Measurements from ENCODE around the gene TPD52L1. TPM values are rescaled to one million over a fixed set of nuclear protein-coding genes. Genes with fewer than 3 reads are reported as not detected.

The TPD52L1 gene
- total and polyA plus RNA-seq, 2 donors (not counting 3 experiments of a cell fraction or from before 2014, with no cell fraction given): 0.29 to 0.37 TPM

- ChIA-PET CTCF (interaction anchor here (0.8 to 10.1 kb wide), 4 partner anchors 116 to 446 kb away, joined by 3 to 439 read pairs (median 8); partner anchors contain the start of gene HEY2), POLR2A (no interaction called here)
- H4K20me1 ChIP-seq (replicated peaks; ENCODE audit: control insufficient read depth, extremely low read depth, insufficient read depth, low read length): no peaks in the 10 kb centered on the region
- H3K9me3 ChIP-seq (replicated peaks; ENCODE audit: control insufficient read depth, insufficient read depth, low read length): no peaks in the 10 kb centered on the region
- H3K27ac ChIP-seq (ENCODE audit: insufficient read depth, low read depth, low read length): no peak overlapping the region
- no peaks in the 10 kb centered on the region for H3K36me3 ChIP-seq (ENCODE audit: control insufficient read depth in 2 of 2, extremely low read depth in 1 of 2, insufficient read depth in 2 of 2, low read length in 2 of 2)
- no peak overlapping the region for H3K4me3 ChIP-seq (replicated peaks in 1 of 3; ENCODE audit: insufficient read depth in 1 of 3, low read depth in 1 of 3, low read length in 3 of 3)
- no peak overlapping the region for H3K9ac ChIP-seq (replicated peaks; ENCODE audit: extremely low read depth, insufficient read depth, low read length)
- dilution Hi-C loops (cut with MboI; ENCODE audit: extremely low pct_ligation_motif_present, low sequenced_read_pairs): no loop called here
- H3K79me2 ChIP-seq (ENCODE audit: control insufficient read depth, insufficient read depth, low read length): no peaks in the 10 kb centered on the region
- TF ChIP-seq EZH2 (IDR thresholded peaks at IDR 0.05; ENCODE audit: borderline replicate concordance, low read depth, low read length, severe bottlenecking): no peak
- TF ChIP-seq POLR2A (IDR thresholded peaks at IDR 0.05; ENCODE audit: low read depth, low read length): no peak
- no peak for TF ChIP-seq MYC (IDR thresholded peaks at IDR 0.05; ENCODE audit: low read depth, low read length)
- TF ChIP-seq POLR2AphosphoS5 (IDR thresholded peaks at IDR 0.05; ENCODE audit: insufficient read depth, low read depth, low read length): no peak
- TF ChIP-seq, protein P1, sequence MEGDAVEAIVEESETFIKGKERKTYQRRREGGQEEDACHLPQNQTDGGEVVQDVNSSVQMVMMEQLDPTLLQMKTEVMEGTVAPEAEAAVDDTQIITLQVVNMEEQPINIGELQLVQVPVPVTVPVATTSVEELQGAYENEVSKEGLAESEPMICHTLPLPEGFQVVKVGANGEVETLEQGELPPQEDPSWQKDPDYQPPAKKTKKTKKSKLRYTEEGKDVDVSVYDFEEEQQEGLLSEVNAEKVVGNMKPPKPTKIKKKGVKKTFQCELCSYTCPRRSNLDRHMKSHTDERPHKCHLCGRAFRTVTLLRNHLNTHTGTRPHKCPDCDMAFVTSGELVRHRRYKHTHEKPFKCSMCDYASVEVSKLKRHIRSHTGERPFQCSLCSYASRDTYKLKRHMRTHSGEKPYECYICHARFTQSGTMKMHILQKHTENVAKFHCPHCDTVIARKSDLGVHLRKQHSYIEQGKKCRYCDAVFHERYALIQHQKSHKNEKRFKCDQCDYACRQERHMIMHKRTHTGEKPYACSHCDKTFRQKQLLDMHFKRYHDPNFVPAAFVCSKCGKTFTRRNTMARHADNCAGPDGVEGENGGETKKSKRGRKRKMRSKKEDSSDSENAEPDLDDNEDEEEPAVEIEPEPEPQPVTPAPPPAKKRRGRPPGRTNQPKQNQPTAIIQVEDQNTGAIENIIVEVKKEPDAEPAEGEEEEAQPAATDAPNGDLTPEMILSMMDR (IDR thresholded peaks at IDR 0.05; ENCODE audit: extremely low read depth in 1 of 2, insufficient read depth in 1 of 2, low read depth in 1 of 2, low read length in 2 of 2): no peak
- no peak for TF ChIP-seq JUN (IDR thresholded peaks at IDR 0.05; ENCODE audit: borderline replicate concordance, insufficient read depth, insufficient read length, low read depth)
- no peak for TF ChIP-seq FOS (IDR thresholded peaks at IDR 0.05; ENCODE audit: borderline replicate concordance, insufficient read depth, low read length)
- no peak for TF ChIP-seq GATA2 (IDR thresholded peaks at IDR 0.05; ENCODE audit: insufficient read depth, insufficient read length, low read depth, low read length)
- TF ChIP-seq, protein P2, sequence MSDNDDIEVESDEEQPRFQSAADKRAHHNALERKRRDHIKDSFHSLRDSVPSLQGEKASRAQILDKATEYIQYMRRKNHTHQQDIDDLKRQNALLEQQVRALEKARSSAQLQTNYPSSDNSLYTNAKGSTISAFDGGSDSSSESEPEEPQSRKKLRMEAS (IDR thresholded peaks at IDR 0.05; ENCODE audit: insufficient read depth, insufficient read length): no peak
- H3K4me2 ChIP-seq (ENCODE audit: insufficient read depth, low read length): no peak overlapping the region
- no TSS peak for BruUV-seq (replicated peaks)
- DNase-seq (ENCODE audit: low read depth, low spot score): no peak
- intact Hi-C loops (cut with micrococcal nuclease): no loop called here
- H2AFZ ChIP-seq (ENCODE audit: low read depth, low read length): no peak overlapping the region
- peaks cover 24 to 27% of the 10 kb centered on the region in 2 experiments for H3K27me3 ChIP-seq (ENCODE audit: control insufficient read depth in 2 of 2, insufficient read depth in 2 of 2, low read length in 2 of 2)
- peaks cover 7% of the 10 kb centered on the region for H3K4me1 ChIP-seq (ENCODE audit: control insufficient read depth, extremely low read depth, insufficient read depth, low read length)
- no peak for FAIRE-seq
- H3K9me1 ChIP-seq (replicated peaks; ENCODE audit: control insufficient read depth, extremely low read depth, insufficient read depth, low read length): no peaks in the 10 kb centered on the region
Measured at GRCh38 chr6:125307150-125307838, 153.7 kb downstream of the TPD52L1 start.

All from endothelial cell of umbilical vein (primary cell).